Activated CD8-positive, alpha-beta memory T cell treated with anti-CD3 and anti-CD28 coated beads, Interleukin-2, amount 50 U/mL, for 1 hour (primary cell): Measurements from ENCODE around the gene CYTH1.
"Not testable (repeated sequence)": the region's sequence is repeated elsewhere in the genome, so short reads cannot be mapped to it uniquely, and the experiment has no call there.

Experiments
- DNase-seq: peaks from one replicate; pipeline ENCODE4 v3.0.0-alpha.2; 2020; ENCODE audit errors: extremely low read depth

The CYTH1 gene

GRCh38 chr17:78687944-78688343 lies 94.1 kb downstream of the CYTH1 start:
- DNase-seq: no peak

GRCh38 chr17:78687125-78687524 lies 94.9 kb downstream of the CYTH1 start:
- DNase-seq: no peak

DNA sequence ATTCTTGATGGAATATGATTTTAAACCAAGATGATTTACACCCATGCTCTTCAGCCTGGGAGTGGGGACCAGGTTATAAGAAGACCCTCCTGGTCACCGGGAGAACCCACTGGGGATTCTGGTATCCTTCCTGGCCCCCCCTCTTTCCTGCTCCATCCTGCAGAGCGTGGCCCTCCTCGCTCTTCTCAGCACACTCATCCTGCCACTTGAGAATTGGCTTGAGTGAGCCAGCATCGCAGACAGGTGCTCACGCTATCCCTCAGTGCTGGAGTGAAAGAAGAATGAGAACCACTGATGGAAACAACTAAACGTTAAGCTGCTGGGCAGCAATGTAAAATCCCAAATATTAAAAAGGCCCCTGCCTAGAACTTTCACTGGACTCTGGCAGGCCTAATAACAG lies 98.0 kb downstream of the CYTH1 start:
- DNase-seq: no peak

DNA sequence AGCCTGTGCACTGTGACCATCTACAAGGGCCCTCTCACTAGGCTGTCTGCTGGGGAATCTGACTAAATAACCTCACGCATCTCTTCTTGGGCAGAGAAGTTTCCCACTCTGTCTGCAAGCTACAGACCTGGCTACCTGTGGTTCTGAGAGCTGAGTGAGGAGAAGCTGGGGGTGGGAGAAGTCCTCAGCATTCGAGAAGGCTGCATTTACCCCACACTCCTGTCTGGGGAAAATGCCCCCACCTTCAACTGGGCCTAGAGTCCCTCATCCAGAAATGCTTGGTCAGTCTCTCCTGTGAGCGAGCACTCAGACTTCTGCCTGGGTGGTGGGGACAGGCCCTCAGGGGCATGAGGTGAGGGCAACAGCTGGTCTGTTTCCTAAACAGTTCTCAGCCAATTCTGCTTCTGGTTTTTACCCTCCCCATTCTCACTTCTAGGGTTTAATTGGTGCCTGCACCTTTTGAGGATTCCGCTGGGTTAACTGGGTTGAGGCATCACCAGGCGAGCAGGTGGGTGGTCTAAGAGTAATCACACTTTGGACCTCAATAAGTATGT lies 98.6 kb downstream of the CYTH1 start:
- DNase-seq: no peak

DNA sequence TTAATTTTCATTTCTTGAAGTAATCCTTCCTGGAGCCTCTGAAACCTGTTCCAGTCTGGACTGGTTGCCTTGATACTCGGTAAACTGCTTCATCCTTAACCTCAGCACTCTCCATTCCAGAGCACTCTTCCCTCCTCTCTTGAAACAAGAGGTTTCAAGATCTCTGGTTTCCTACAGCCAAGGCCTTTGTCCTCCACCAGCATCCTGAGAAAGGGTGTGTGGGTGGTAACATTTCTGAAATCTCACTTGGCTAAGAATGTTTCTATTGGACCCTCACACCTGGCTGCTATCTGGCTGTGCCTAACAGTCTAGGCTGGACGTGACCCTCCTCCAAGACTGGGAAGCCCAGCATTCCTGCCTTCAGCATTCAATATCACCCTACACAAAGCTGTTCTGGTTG lies 99.7 kb downstream of the CYTH1 start:
- DNase-seq: no peak

DNA sequence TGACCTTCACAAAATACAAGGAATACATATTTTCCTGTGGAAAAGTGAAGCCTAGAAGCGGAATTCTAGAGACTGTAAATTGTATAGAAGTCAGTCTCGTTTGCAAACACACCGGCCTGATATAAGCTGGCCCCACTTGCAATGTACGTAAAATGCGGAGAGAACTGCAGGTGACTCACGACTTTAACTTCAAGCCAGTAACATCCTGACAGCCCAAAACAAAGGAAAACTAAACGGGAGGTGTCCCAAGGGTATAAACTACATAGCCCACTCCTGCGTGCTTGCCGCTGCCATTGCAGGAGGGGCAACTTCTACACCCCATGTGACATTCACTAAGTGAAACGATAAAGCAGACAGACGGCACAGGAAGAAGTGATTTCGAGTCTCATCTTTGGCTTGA lies 101.6 kb downstream of the CYTH1 start:
- no peak for DNase-seq

DNA sequence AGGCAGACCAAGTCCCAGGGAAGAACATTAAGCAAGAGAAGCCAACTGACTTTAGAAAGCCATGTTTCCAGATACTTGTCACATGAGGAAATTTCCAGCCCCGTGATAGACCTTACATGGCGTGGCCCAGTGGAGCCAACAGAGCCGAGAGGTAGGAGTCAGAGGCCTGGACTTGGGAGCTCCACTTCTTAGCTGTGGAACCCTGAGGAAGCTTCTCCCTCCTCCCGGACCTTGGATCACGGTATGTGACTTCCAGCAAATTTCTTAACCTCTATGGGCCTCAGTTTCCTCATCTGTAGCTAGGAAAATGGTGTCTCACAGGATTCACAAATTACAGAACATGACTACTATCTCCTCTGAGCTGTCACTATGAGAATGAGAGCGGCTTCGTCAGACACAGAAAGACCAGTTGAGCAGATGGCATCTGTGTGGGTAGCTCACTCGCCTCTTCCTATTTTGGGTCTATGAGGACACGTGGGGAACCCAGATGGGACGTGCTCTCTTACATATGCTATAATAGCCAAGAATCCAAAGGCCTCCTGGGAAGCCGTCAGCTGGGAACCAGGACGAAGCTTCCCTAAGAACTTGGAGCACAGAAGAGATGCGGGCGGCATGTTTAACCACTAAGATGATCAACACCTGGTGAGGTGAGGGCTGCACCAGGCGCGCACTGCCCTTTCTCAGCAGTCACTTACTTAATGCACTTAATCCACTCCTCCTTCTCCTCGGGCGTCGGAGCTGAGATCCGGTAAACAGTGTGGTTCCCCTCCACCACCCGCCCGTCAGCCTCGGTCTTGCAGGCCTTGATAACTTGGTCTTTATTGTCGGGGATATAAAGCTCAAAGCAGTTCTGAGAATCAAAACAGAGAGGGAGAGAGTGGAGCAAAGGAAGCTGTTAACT lies 102.3 kb downstream of the CYTH1 start:
- no peak for DNase-seq

DNA sequence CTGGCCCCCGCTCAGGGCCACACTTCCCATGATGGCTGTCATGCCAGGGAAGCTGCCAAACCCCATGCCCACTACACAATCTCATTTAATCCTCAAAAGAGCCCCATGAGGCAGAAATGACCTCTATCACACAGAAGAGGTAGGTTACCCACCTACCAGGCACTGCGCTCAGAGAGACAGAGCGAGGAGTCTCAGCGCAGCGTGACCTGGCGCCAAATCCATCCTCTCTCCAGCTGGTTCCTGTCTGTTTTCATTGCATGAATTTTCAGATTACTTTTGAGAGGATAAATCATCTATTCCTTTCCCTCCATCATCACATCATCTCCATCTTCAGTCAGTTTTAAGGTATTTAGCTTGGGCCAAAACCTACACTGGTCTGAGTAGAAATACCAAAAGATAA lies 103.4 kb downstream of the CYTH1 start:
- DNase-seq: no peak

GRCh38 chr17:78678222-78678557 lies 103.9 kb downstream of the CYTH1 start:
- DNase-seq: no peak

DNA sequence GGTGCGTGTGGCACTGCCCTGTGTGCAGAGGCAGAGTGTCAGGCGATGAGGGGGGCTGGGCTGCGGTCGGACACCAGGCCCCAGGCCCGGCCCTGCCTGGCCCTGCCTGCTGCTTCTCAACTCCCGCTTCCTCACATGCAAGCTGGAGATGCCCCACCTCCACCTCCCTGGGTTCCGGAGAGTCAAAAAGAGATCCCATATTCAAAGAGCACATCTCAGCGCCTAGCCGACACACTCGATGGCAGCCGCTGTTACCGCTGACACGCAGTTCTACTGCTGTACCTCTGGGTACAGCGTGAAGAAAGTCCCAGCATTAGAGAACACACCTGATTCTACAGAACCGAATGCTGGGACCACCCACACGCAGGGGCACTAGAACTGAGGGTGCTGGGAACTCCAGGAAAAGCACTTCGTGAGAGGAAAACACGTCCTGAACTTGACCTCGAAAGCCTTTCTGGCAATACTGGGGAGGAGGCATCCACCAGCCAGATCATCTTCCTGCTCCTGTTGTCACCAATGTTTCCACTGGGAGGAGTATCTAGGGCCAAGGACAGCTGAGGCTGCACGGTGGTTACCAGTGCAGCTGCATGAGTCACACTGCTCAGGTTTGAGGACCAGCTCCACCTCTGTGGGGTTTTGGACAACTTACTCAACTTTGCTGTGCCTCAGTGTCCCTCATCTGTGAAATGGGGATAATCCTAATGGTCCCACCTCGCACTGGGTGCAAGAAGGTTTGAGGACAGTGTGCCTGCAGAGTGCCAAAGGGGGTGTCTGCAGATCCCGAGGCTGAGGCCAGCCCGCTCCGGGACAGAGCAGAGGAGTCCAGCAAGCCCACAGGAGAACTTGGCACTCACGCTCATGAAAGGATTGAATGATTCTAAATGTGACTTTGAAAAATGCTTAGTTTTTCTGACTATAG lies 104.5 kb downstream of the CYTH1 start:
- no peak for DNase-seq

GRCh38 chr17:78676412-78677302 lies 105.4 kb downstream of the CYTH1 start:
- no peak for DNase-seq

DNA sequence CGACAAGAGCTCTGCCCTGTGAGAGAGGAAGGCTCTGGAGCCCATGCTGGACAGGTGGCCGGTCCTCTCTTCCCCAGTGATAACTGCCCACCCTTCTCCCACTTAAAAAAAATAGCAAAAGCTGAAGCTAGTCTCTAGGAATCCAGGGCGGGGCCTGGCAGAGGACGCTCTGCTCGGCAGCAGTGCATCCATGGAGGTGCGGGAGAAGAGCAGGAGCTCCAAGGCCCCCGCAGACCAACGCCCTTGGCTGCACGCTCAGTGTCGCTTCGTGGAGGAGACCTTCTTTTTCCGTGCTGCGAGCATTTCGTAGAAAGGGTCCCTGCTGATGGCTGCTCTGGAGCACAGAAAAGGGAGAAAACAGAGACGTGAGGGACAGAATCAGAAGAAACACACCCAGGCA lies 106.2 kb downstream of the CYTH1 start:
- no peak for DNase-seq

- DNase-seq: no peak
These were observed 106.8 kb downstream of the CYTH1 start for GRCh38 chr17:78675316-78675616.

GRCh38 chr17:78674595-78675315 lies 107.3 kb downstream of the CYTH1 start:
- no peak for DNase-seq

GRCh38 chr17:78674156-78674555 lies 107.9 kb downstream of the CYTH1 start:
- DNase-seq: no peak

- DNase-seq: no peak
These were observed 108.7 kb downstream of the CYTH1 start for GRCh38 chr17:78673395-78673794.

GRCh38 chr17:78672871-78673371 lies 109.2 kb downstream of the CYTH1 start:
- DNase-seq: no peak

DNA sequence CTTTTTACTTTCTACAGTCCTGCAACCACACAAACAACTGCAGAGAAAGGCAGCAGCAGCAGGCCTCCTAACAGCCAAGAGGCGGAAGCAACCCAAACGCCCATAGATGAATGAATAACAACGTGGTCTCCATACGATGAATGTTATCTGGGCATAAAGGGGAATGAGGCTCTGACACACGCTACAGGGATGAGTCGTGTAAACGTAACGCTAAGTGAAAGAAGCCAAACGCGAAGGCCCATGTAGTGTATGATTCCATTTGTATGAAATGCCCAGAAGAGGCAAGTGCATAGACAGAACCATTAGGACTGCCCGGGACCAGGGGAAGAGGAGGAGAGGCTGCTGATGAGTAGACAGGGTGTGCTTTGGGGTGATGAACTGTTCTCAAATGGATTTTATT lies 110.1 kb downstream of the CYTH1 start:
- no peak for DNase-seq

DNA sequence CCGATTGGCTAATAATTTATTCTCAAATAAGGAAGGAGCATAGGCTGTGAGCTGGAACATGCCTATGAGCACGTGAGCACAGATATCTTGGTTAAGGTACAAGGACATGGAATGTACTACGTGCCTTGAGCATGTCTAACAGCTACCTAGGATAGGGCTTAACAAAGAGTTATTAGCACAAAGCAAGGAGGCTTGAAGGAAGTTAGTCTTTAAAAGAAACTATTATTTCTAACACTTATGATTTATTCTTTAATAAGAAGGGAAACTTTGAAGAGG lies 110.4 kb downstream of the CYTH1 start:
- DNase-seq: not testable (repeated sequence)

GRCh38 chr17:78670850-78671725 lies 111.0 kb downstream of the CYTH1 start:
- DNase-seq: no peak
